Measurements from ENCODE around the gene GPR153. TPM values are rescaled to one million over a fixed set of nuclear protein-coding genes. Genes with fewer than 3 reads are reported as not detected.

GPR153 gene
- total RNA-seq, 4 donors from 2014 or later: 5.6 to 12.3 (median 10.2) TPM

DNA sequence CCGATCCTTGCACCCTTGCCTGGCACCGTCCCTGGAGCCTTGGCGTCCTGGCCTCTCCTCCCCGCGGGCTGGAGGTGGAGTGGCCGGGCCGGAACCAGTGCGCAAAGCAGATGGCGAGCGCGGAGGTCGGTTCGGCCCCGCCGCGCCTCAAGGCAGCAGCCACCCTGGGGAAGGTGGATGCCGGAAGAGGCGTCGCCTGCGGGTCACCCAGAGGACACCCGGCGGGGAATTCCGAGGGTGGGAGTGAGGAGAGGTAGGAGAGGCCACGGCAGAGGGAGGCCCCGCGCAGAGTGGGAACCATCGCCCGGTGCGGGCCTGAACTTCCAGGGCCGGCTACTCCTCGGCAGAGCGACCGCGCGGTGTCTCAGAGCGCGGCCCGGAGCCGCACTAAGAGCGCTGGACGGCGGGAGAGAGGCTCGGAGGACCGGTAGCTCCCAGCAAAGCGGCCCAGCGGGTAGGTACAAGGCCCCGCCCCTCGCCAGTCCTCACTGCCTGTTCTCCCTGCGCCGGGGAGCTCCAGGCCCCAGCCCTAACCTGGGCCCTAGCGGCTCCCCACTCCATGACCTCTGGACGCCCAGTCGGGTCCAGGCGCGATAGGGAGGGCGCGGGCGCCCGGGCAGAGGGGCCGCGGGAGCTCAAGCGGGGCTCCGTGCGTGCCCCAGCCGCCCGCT lies 54.9 kb downstream of the GPR153 start, which contains the start of gene RNF207:
TSS of gene RNF207 (plus strand) at position 271 of the 671 bp plus-strand sequence. CDS start 417 bp downstream, outside the sequence.
- Histone ChIP-seq H3K27ac (peak within 1 kb of the TSS; percentile 82 to 90 (median 88)), H3K36me3 (peaks cover 0 to 25% (median 0%) of the 10 kb centered on the region in 3 donors), H3K9me3 (no peaks in the 10 kb centered on the region), H3K4me1 (peaks cover 22 to 58% (median 38%) of the 10 kb centered on the region in 3 donors), H3K27me3 (peaks cover 0 to 22% (median 0%) of the 10 kb centered on the region in 4 donors), H3K4me3 (peak within 1 kb of the TSS; percentile 51 to 69 (median 58))
- intact Hi-C loops (cut with DNase I): no loop called here
- no peak for DNase-seq
- WGBS, 2 donors: 0% methylated on average over 1 of the region's 66 CpGs; no CpG with 5 or more reads in 1 of the 2 donors
- TF ChIP-seq, protein P1, sequence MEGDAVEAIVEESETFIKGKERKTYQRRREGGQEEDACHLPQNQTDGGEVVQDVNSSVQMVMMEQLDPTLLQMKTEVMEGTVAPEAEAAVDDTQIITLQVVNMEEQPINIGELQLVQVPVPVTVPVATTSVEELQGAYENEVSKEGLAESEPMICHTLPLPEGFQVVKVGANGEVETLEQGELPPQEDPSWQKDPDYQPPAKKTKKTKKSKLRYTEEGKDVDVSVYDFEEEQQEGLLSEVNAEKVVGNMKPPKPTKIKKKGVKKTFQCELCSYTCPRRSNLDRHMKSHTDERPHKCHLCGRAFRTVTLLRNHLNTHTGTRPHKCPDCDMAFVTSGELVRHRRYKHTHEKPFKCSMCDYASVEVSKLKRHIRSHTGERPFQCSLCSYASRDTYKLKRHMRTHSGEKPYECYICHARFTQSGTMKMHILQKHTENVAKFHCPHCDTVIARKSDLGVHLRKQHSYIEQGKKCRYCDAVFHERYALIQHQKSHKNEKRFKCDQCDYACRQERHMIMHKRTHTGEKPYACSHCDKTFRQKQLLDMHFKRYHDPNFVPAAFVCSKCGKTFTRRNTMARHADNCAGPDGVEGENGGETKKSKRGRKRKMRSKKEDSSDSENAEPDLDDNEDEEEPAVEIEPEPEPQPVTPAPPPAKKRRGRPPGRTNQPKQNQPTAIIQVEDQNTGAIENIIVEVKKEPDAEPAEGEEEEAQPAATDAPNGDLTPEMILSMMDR (IDR thresholded peaks at IDR 0.05): no peak
- peak in 2 of 4 donors; percentile 49 to 52 for TF ChIP-seq POLR2A (IDR thresholded peaks at IDR 0.05)

DNA sequence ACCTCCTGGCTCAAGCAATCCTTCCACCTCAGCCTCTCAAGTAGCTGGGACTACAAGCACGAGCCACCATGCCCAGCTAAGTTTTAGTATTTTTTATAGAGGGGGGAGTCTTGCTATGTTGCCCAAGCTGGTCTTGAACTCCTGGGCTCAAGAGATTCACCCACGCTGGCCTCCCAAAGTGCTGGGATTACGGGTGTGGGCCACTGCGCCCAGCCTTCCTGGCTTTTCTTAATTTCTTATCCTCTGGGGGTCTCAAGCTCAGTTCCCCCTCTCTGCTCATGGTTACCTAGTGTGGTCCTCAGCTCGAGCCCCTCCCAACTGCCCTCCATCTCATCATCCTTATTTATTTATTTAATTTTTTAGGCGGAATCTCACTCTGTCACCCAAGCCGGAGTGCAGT lies 58.6 kb downstream of the GPR153 start:
- TF ChIP-seq, protein P1 (IDR thresholded peaks at IDR 0.05): no peak
- TF ChIP-seq POLR2A (IDR thresholded peaks at IDR 0.05): no peak
- Histone ChIP-seq H3K36me3 (peaks cover 0 to 2% (median 0%) of the 10 kb centered on the region in 3 donors), H3K27me3 (peaks cover 0 to 17% (median 0%) of the 10 kb centered on the region in 4 donors), H3K27ac (no peak overlapping the region), H3K4me3 (no peak overlapping the region), H3K9me3 (no peaks in the 10 kb centered on the region), H3K4me1 (peaks cover 35 to 60% (median 42%) of the 10 kb centered on the region in 3 donors)
- no peak for DNase-seq
- 82 to 83% methylated on average over 7 of the region's 7 CpGs for WGBS, 2 donors
- intact Hi-C loops (cut with DNase I): no loop called here

DNA sequence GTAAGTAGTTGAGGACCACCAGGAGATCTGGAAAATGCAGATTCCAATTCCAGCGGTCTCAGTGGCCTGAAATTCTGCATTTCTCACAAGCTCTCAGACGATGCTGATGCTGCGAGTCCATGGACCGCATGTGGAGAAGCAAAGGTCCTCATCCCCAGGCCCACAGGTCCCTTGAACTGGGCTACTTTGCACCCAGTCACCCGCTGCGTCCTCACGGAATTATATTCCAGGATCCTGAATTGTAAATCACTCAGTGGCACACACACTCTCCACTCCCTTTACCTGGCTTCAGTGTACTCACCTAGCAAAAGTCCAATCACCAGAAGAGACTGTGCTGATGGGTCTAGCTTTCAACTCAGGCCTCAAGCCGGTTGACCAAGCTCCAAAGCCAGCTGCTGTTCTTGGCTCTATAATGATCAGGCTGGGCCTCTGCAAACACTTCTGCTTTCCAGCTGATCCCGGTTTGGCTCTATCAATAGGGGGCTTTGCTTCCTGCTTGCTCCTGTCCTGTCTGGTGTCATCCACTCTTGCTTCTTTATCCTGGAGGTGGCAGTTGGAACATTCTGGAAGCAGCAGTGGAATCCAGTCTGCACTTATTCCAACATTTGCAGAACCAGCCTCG lies 60.6 kb downstream of the GPR153 start:
- DNase-seq: no peak
- WGBS, 2 donors: 67 to 80% methylated on average over 8 to 9 of the region's 10 CpGs
- Histone ChIP-seq H3K27ac (peak overlapping the region; percentile 88 to 93 (median 90)), H3K36me3 (peaks cover 0 to 21% (median 9%) of the 10 kb centered on the region in 3 donors), H3K27me3 (no peaks in the 10 kb centered on the region), H3K4me1 (peaks cover 24 to 52% (median 26%) of the 10 kb centered on the region in 3 donors), H3K4me3 (peak overlapping the region; percentile 79 to 100 (median 94)), H3K9me3 (no peaks in the 10 kb centered on the region)
- TF ChIP-seq, protein P1 (IDR thresholded peaks at IDR 0.05): no peak
- TF ChIP-seq POLR2A (IDR thresholded peaks at IDR 0.05): no peak
- intact Hi-C loops (cut with DNase I): no loop called here

DNA sequence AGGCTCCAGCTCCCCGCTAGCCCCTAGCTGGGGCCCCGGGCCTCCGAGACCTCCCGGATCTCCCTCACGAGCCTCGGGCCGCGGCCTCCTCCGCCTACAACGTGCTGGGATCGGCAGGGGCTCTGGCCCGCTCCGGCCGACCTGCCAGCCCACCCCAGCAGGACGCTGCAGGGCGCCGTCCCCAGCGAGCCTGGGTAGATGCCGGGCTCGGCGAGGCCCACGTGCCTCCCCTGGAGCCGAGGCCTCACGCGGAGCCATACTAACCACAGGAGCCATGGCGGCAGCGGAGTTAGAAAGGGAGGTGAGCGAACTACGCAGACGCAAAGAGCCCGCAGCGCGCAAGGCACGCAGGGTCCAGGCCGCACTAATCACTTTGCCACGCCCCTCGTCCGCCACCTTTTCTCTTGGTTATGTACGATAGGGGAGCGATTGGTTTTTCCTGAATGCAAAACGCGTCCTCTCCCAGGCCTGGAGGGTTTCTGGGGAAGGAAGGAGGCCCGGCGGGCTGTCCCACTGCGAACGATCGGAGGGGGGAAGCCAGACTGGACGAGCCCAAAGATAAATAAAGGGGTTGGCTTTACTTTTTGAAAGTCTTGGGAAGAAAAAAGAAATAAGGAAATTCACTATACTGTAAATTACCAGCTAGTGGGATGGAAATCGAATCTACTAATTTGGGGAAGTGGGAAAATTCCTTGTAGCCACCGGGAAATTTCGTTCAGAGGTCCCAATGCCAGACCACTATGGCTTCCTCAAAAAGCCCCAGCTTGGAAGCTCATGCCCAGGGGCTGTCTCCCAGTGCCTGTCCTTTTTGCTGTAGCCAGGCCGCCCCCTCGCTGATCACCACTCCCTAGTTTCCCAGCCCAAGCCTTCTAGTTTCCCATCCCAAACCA lies 61.4 kb downstream of the GPR153 start, which contains the start of gene RPL22:
TSS of gene RPL22 (minus strand) at position 298 of the 890 bp plus-strand sequence. CDS start at position 276, 22 bp downstream.
- intact Hi-C loops (cut with DNase I): no loop called here
- peaks cover 17 to 51% (median 19%) of the 10 kb centered on the region in 3 donors for H3K4me1 ChIP-seq
- H3K4me3 ChIP-seq: peak within 1 kb of the TSS; percentile 79 to 100 (median 94)
- WGBS, 2 donors: 3 to 5% methylated on average over 12 to 14 of the region's 53 CpGs
- H3K9me3 ChIP-seq: no peaks in the 10 kb centered on the region
- TF ChIP-seq POLR2A (IDR thresholded peaks at IDR 0.05): peak in 3 of 4 donors; percentile 52 to 79 (median 79)
- TF ChIP-seq, protein P1 (IDR thresholded peaks at IDR 0.05): peak in 2 of 6 experiments; percentile 17 to 50
- peaks cover 0 to 29% (median 15%) of the 10 kb centered on the region in 3 donors for H3K36me3 ChIP-seq
- DNase-seq: peak; percentile 90
- no peaks in the 10 kb centered on the region for H3K27me3 ChIP-seq
- peak within 1 kb of the TSS; percentile 88 to 93 (median 90) for H3K27ac ChIP-seq
